ENCODE data around the gene GSTA4. TPM values are rescaled to one million over a fixed set of nuclear protein-coding genes. Genes with fewer than 3 reads are reported as not detected.

Gene GSTA4
- total RNA-seq, 1 experiment from 2014 or later = 3.9 TPM

DNA sequence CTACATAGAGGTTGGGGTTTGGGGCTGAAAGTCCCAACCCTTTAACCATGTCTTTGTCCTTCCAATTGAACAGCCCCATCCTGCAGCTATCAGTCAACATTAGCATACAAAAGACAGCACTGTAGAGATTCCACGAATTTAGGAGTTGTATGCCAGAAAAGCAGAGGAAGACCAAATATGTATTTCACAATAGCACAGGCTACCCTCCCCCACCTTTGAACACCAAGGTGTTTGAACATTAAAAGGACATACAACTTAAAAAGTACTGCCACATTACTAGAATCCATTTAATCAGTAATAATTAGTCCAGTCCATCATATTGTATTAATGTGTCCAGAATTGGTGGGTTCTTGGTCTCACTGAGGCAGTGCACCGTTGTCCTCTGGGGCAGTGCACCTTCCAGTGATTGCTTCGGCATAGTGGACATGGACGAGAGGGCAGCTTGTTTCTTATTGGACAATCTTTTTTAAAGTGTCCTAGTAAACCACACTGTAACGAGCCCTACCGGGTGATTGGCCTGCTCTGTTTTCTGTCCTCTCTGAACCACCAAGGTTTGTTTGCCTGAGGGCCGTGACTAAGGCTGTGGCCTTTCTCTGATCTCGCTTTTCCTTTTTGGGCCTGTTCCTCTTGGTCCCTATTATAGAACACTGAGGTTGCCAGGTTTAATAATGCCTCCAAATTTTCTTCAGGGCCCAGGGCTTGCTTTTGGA, 36.4 kb downstream of the GSTA4 start:
- H3K4me3 ChIP-seq (ENCODE audit: low read depth in 2 of 2, low read length in 2 of 2) = no peak overlapping the region
- no peaks in the 10 kb centered on the region; the same call in 1 of the 2 replicates for H3K4me1 ChIP-seq (ENCODE audit: control insufficient read depth, insufficient read depth, low read length)
- ChIA-PET POLR2A (no interaction called here), CTCF (no interaction called here)
- no peaks in the 10 kb centered on the region; the same call in 1 of the 2 replicates for H3K9me3 ChIP-seq (ENCODE audit: control insufficient read depth, insufficient read depth, low read depth, low read length)
- intact Hi-C loops (cut with micrococcal nuclease; ENCODE audit: unreplicated experiment) = no loop called here
- H3K27me3 ChIP-seq (ENCODE audit: control insufficient read depth, insufficient read depth, low read length) = no peaks in the 10 kb centered on the region; the same call in 1 of the 2 replicates
- TF ChIP-seq REST (IDR thresholded peaks at IDR 0.05; ENCODE audit: insufficient read depth in 1 of 2, low read depth in 2 of 2, low read length in 1 of 2) (no peak), SIN3A (IDR thresholded peaks at IDR 0.05; ENCODE audit: borderline replicate concordance, insufficient read depth, low read depth, low read length) (no peak)
- H3K27ac ChIP-seq (ENCODE audit: low read length) = no peak overlapping the region
- no peak for DNase-seq (ENCODE audit: low read depth, low spot score)
- BruUV-seq (replicated peaks) = no TSS peak
- in situ Hi-C loops (cut with HindIII; ENCODE audit: low pct_unique_long_range_greater_than_20kb, low sequenced_read_pairs) = no loop called here
- no peak for ATAC-seq
- H3K36me3 ChIP-seq (ENCODE audit: control insufficient read depth, insufficient read depth, low read length) = no peaks in the 10 kb centered on the region

- no TSS peak for BruUV-seq (replicated peaks)
These were observed 39.2 kb downstream of the GSTA4 start for GRCh38 chr6:52955871-52956270.

More at GRCh38 chr6:52955871-52956270, 39.2 kb downstream of the GSTA4 start:
- TF ChIP-seq TCF7L2 (IDR thresholded peaks at IDR 0.05; ENCODE audit: low read depth, low read length) (no peak), CTCF (IDR thresholded peaks at IDR 0.05) (no peak), SIN3A (IDR thresholded peaks at IDR 0.05; ENCODE audit: borderline replicate concordance, insufficient read depth, low read depth, low read length) (no peak), REST (IDR thresholded peaks at IDR 0.05; ENCODE audit: insufficient read depth in 1 of 2, low read depth in 2 of 2, low read length in 1 of 2) (no peak), POLR2AphosphoS5 (IDR thresholded peaks at IDR 0.05; ENCODE audit: low read depth, low read length) (no peak)
- in situ Hi-C loops (cut with HindIII; ENCODE audit: low pct_unique_long_range_greater_than_20kb, low sequenced_read_pairs) = no loop called here
- Histone ChIP-seq H3K4me1 (ENCODE audit: control insufficient read depth, insufficient read depth, low read length) (no peaks in the 10 kb centered on the region; the same call in 1 of the 2 replicates), H3K27ac (ENCODE audit: low read length) (no peak overlapping the region), H3K9me3 (ENCODE audit: control insufficient read depth, insufficient read depth, low read depth, low read length) (no peaks in the 10 kb centered on the region), H3K36me3 (ENCODE audit: control insufficient read depth, insufficient read depth, low read length) (no peaks in the 10 kb centered on the region), H3K4me3 (ENCODE audit: low read depth in 2 of 2, low read length in 2 of 2) (no peak overlapping the region), H3K27me3 (ENCODE audit: control insufficient read depth, insufficient read depth, low read length) (no peaks in the 10 kb centered on the region; the same call in none of the 2 replicates)
- intact Hi-C loops (cut with micrococcal nuclease; ENCODE audit: unreplicated experiment) = no loop called here
- CTCF ChIA-PET = no interaction called here
- POLR2A ChIA-PET = no interaction called here
- ATAC-seq (no peak), DNase-seq (ENCODE audit: low read depth, low spot score) (no peak)

Measured in Panc1 (cell line).